GM23338 (cell line): ENCODE measurements around the gene AFF3. TPM values are rescaled to one million over a fixed set of nuclear protein-coding genes. Genes with fewer than 3 reads are reported as not detected.

Experiments
- ATAC-seq: fragments of 200-7000 bp; cut with Tn5 transposase; 3 replicates; pipeline ENCODE4 v1.9.1; 2020
- DNase-seq: peaks from one replicate; pipeline ENCODE4 v3.0.0-alpha.2; 2015; ENCODE audit warnings: low spot score
- H2AFZ ChIP-seq: fragments of 200-600 bp; sonication (generic); 2 replicates; pipeline ENCODE4 v1.8.0; 2016; ENCODE audit warnings: antibody characterized with exemption, mild to moderate bottlenecking, moderate library complexity
- H3F3A ChIP-seq: fragments of 200-600 bp; sonication (generic); replicated peaks from 2 replicates; pipeline ENCODE4 v1.8.0; 2017; ENCODE audit warnings: antibody characterized with exemption, mixed run types, low read depth
- H3K27ac ChIP-seq: fragments of 200-600 bp; sonication (generic); 2 replicates; pipeline ENCODE4 v1.6.1; 2016; ENCODE audit warnings: low read depth
- H3K27me3 ChIP-seq: fragments of 200-600 bp; sonication (generic); 2 replicates; pipeline ENCODE4 v1.8.0; 2016; ENCODE audit warnings: mild to moderate bottlenecking, mixed run types, moderate library complexity; ENCODE audit not compliant: insufficient read depth
- H3K36me3 ChIP-seq: fragments of 200-600 bp; sonication (generic); 2 replicates; pipeline ENCODE4 v1.8.0; 2016; ENCODE audit warnings: mild to moderate bottlenecking; ENCODE audit not compliant: insufficient read depth
- H3K4me1 ChIP-seq: fragments of 200-600 bp; sonication (generic); 2 replicates; pipeline ENCODE4 v1.8.0; 2016; ENCODE audit warnings: mild to moderate bottlenecking, moderate library complexity; ENCODE audit not compliant: insufficient read depth
- H3K4me2 ChIP-seq: fragments of 200-600 bp; sonication (generic); 2 replicates; pipeline ENCODE4 v1.7.1; 2017; ENCODE audit warnings: mixed run types
- H3K4me3 ChIP-seq: fragments of 200-600 bp; sonication (generic); 2 replicates; pipeline ENCODE4 v1.6.1; 2016; ENCODE audit warnings: mixed run types
- H3K79me2 ChIP-seq: fragments of 200-600 bp; sonication (generic); replicated peaks from 2 replicates; pipeline ENCODE4 v1.8.0; 2017; ENCODE audit warnings: mild to moderate bottlenecking; ENCODE audit not compliant: insufficient read depth
- H3K9me2 ChIP-seq: fragments of 200-600 bp; sonication (generic); 2 replicates; pipeline ENCODE4 v1.8.0; 2017; ENCODE audit not compliant: insufficient read depth
- H4K20me1 ChIP-seq: fragments of 200-600 bp; sonication (generic); replicated peaks from 2 replicates; pipeline ENCODE4 v1.8.0; 2017; ENCODE audit warnings: mild to moderate bottlenecking; ENCODE audit not compliant: insufficient read depth
- H3K27ac Mint-ChIP-seq: 2 replicates; pipeline ENCODE4 v1.8.0; 2020; ENCODE audit warnings: inconsistent platforms, mild to moderate bottlenecking, moderate library complexity, mixed read lengths
- H3K27me3 Mint-ChIP-seq: 3 replicates; pipeline ENCODE4 v1.8.0; 2022; ENCODE audit warnings: low read depth, mild to moderate bottlenecking, moderate library complexity, mixed read lengths, inconsistent platforms; ENCODE audit not compliant: insufficient read depth, poor library complexity
- H3K36me3 Mint-ChIP-seq: 3 replicates; pipeline ENCODE4 v1.8.0; 2021; ENCODE audit warnings: low read depth, mild to moderate bottlenecking, inconsistent platforms, moderate library complexity, mixed read lengths
- H3K4me1 Mint-ChIP-seq: 3 replicates; pipeline ENCODE4 v1.8.0; 2020; ENCODE audit warnings: mild to moderate bottlenecking, inconsistent platforms, mixed read lengths
- H3K4me3 Mint-ChIP-seq: 3 replicates; pipeline ENCODE4 v1.8.0; 2021; ENCODE audit warnings: moderate library complexity, mild to moderate bottlenecking, inconsistent platforms, mixed read lengths
- H3K9me3 Mint-ChIP-seq: 3 replicates; pipeline ENCODE4 v1.8.0; 2020; ENCODE audit warnings: moderate library complexity, mild to moderate bottlenecking, inconsistent platforms, mixed read lengths
- CREB1 ChIP-seq: fragments of 250-450 bp; sonication (Bioruptor Pico); IDR thresholded peaks from 2 replicates; pipeline ENCODE4 v1.5.0; 2020; ENCODE audit warnings: low read depth, mild to moderate bottlenecking, moderate library complexity
- CTCF ChIP-seq, 2 experiments: fragments of 200-600 bp in 1 of 2; sonication (generic) in 1 of 2; conservative IDR thresholded peaks; 2 replicates each; pipeline versions ENCODE4 v1.5.1 to v1.6.1; 2016 to 2017; ENCODE audit warnings: antibody characterized with exemption in 2 of 2, low read depth in 2 of 2, mild to moderate bottlenecking in 2 of 2, moderate library complexity in 1 of 2
- EZH2 ChIP-seq: fragments of 200-600 bp; sonication (generic); IDR thresholded peaks from one replicate; pipeline ENCODE4 v1.8.0; 2017; ENCODE audit warnings: antibody characterized with exemption, mild to moderate bottlenecking, low read depth; ENCODE audit not compliant: unreplicated experiment
- EZH2phosphoT487 ChIP-seq: fragments of 200-600 bp; sonication (generic); IDR thresholded peaks from one replicate; pipeline ENCODE4 v1.8.1; 2018; ENCODE audit warnings: antibody characterized with exemption; ENCODE audit not compliant: unreplicated experiment
- JUNB ChIP-seq: IDR thresholded peaks from one replicate; pipeline ENCODE4 v1.6.1; 2016; ENCODE audit warnings: antibody characterized with exemption; ENCODE audit not compliant: unreplicated experiment
- NANOG ChIP-seq: IDR thresholded peaks from 2 replicates; pipeline ENCODE4 v1.6.1; 2016; ENCODE audit warnings: antibody characterized with exemption, borderline replicate concordance
- POLR2AphosphoS5 ChIP-seq: IDR thresholded peaks from 2 replicates; pipeline ENCODE4 v1.6.1; 2016; ENCODE audit warnings: antibody characterized with exemption, low read depth
- REST ChIP-seq: IDR thresholded peaks from one replicate; pipeline ENCODE4 v1.6.1; 2018; ENCODE audit warnings: antibody characterized with exemption; ENCODE audit not compliant: unreplicated experiment
- STAT1 ChIP-seq: IDR thresholded peaks from one replicate; pipeline ENCODE4 v1.6.1; 2016; ENCODE audit warnings: antibody characterized with exemption; ENCODE audit not compliant: unreplicated experiment
- ZNF114 ChIP-seq: fragments of 250-450 bp; sonication (Bioruptor Pico); IDR thresholded peaks from 2 replicates; pipeline ENCODE4 v1.5.0; 2020; ENCODE audit warnings: mild to moderate bottlenecking, moderate library complexity
- ZNF331 ChIP-seq: fragments of 250-450 bp; sonication (Bioruptor Pico); IDR thresholded peaks from 2 replicates; pipeline ENCODE4 v1.5.0; 2020; ENCODE audit warnings: low read depth, mild to moderate bottlenecking, moderate library complexity
- polyA plus RNA-seq: library from polyadenylated mRNA; unstranded; fragments of >200 nt; fragmentation: Nextera tagmentation; extraction: Ambion mirVana; gene quantifications from 2 replicates; pipeline ENCODE4 v1.2.1, GENCODE V29; 2016
- total RNA-seq: library from RNA; depleted of rRNA; stranded (reverse); fragments of >200 nt; shearing (Covaris generic); gene quantifications from 2 replicates; pipeline ENCODE4 v1.2.3, GENCODE V29; 2014
- TF ChIP-seq, protein P1 (sequence below): IDR thresholded peaks from 2 replicates; pipeline ENCODE4 v1.6.1; 2016; ENCODE audit warnings: antibody characterized with exemption
- TF ChIP-seq, protein P2 (sequence below): fragments of 250-450 bp; sonication (Bioruptor Pico); IDR thresholded peaks from 2 replicates; pipeline ENCODE4 v1.5.0; 2020; ENCODE audit warnings: mild to moderate bottlenecking, moderate library complexity

The AFF3 gene
- total and polyA plus RNA-seq, 2 experiments from 2014 or later = 0.73 to 1.4 TPM

GRCh38 chr2:99956232-99957030 lies 186.0 kb downstream of the AFF3 start:
- Mint-ChIP-seq H3K36me3 (no peaks in the 10 kb centered on the region), H3K4me1 (peaks cover 11% of the 10 kb centered on the region), H3K4me3 (no peak overlapping the region), H3K27me3 (no peaks in the 10 kb centered on the region), H3K27ac (no peak overlapping the region), H3K9me3 (no peaks in the 10 kb centered on the region)
- Histone ChIP-seq H3K9me2 (no peaks in the 10 kb centered on the region; the same call in 1 of the 2 replicates), H3K79me2 (no peaks in the 10 kb centered on the region), H3K27me3 (no peaks in the 10 kb centered on the region), H3K4me2 (no peak overlapping the region), H3F3A (no peaks in the 10 kb centered on the region), H3K36me3 (no peaks in the 10 kb centered on the region), H2AFZ (no peak overlapping the region), H3K27ac (no peak overlapping the region), H3K4me3 (no peak overlapping the region), H4K20me1 (no peaks in the 10 kb centered on the region), H3K4me1 (0 out of 2 replicates have a peak, but pooled peaks cover 4% of the 10 kb centered on the region)
- DNase-seq (no peak), ATAC-seq (no peak)
- TF ChIP-seq EZH2 (no peak), CREB1 (CRISPR knock-in tag) (no peak), ZNF114 (CRISPR knock-in tag) (no peak), REST (no peak), NANOG (no peak), ZNF331 (no peak), JUNB (no peak), CTCF (conservative IDR thresholded peaks at IDR 0.05; ENCODE audit: low read depth in 2 of 2) (no peak), STAT1 (no peak), POLR2AphosphoS5 (no peak), EZH2phosphoT487 (no peak)
- TF ChIP-seq, protein P1, sequence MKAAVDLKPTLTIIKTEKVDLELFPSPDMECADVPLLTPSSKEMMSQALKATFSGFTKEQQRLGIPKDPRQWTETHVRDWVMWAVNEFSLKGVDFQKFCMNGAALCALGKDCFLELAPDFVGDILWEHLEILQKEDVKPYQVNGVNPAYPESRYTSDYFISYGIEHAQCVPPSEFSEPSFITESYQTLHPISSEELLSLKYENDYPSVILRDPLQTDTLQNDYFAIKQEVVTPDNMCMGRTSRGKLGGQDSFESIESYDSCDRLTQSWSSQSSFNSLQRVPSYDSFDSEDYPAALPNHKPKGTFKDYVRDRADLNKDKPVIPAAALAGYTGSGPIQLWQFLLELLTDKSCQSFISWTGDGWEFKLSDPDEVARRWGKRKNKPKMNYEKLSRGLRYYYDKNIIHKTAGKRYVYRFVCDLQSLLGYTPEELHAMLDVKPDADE = no peak
- TF ChIP-seq, protein P2, sequence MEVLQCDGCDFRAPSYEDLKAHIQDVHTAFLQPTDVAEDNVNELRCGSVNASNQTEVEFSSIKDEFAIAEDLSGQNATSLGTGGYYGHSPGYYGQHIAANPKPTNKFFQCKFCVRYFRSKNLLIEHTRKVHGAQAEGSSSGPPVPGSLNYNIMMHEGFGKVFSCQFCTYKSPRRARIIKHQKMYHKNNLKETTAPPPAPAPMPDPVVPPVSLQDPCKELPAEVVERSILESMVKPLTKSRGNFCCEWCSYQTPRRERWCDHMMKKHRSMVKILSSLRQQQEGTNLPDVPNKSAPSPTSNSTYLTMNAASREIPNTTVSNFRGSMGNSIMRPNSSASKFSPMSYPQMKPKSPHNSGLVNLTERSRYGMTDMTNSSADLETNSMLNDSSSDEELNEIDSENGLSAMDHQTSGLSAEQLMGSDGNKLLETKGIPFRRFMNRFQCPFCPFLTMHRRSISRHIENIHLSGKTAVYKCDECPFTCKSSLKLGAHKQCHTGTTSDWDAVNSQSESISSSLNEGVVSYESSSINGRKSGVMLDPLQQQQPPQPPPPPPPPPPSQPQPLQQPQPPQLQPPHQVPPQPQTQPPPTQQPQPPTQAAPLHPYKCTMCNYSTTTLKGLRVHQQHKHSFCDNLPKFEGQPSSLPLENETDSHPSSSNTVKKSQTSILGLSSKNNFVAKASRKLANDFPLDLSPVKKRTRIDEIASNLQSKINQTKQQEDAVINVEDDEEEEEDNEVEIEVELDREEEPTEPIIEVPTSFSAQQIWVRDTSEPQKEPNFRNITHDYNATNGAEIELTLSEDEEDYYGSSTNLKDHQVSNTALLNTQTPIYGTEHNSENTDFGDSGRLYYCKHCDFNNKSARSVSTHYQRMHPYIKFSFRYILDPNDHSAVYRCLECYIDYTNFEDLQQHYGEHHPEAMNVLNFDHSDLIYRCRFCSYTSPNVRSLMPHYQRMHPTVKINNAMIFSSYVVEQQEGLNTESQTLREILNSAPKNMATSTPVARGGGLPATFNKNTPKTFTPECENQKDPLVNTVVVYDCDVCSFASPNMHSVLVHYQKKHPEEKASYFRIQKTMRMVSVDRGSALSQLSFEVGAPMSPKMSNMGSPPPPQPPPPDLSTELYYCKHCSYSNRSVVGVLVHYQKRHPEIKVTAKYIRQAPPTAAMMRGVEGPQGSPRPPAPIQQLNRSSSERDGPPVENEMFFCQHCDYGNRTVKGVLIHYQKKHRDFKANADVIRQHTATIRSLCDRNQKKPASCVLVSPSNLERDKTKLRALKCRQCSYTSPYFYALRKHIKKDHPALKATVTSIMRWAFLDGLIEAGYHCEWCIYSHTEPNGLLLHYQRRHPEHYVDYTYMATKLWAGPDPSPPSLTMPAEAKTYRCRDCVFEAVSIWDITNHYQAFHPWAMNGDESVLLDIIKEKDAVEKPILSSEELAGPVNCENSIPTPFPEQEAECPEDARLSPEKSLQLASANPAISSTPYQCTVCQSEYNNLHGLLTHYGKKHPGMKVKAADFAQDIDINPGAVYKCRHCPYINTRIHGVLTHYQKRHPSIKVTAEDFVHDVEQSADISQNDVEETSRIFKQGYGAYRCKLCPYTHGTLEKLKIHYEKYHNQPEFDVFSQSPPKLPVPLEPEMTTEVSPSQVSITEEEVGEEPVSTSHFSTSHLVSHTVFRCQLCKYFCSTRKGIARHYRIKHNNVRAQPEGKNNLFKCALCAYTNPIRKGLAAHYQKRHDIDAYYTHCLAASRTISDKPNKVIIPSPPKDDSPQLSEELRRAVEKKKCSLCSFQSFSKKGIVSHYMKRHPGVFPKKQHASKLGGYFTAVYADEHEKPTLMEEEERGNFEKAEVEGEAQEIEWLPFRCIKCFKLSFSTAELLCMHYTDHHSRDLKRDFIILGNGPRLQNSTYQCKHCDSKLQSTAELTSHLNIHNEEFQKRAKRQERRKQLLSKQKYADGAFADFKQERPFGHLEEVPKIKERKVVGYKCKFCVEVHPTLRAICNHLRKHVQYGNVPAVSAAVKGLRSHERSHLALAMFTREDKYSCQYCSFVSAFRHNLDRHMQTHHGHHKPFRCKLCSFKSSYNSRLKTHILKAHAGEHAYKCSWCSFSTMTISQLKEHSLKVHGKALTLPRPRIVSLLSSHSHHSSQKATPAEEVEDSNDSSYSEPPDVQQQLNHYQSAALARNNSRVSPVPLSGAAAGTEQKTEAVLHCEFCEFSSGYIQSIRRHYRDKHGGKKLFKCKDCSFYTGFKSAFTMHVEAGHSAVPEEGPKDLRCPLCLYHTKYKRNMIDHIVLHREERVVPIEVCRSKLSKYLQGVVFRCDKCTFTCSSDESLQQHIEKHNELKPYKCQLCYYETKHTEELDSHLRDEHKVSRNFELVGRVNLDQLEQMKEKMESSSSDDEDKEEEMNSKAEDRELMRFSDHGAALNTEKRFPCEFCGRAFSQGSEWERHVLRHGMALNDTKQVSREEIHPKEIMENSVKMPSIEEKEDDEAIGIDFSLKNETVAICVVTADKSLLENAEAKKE = no peak
